Activated B cell treated with CpG ODN at 0.5 μM for 24 hours (primary cell): ENCODE results near the gene RBPMS2. TPM values are rescaled to one million over a fixed set of nuclear protein-coding genes. Genes with fewer than 3 reads are reported as not detected.

Source experiments
- ATAC-seq: fragments of 200-7000 bp; cut with Tn5 transposase; one replicate; pipeline ENCODE4 v1.10.0; 2021; ENCODE audit warnings: low read depth, mild to moderate bottlenecking, moderate library complexity
- CTCF ChIA-PET: fragments of 350-600 bp; sonication (Branson Sonifier 250); formaldehyde crosslinking; loops from one replicate; lab custom pipeline; 2021; ENCODE audit warnings: antibody characterized with exemption; lab: Charles Lee
- POLR2A ChIA-PET: fragments of 350-600 bp; sonication (Branson Sonifier 250); formaldehyde crosslinking; loops from one replicate; lab custom pipeline; 2021; ENCODE audit warnings: antibody characterized with exemption; lab: Charles Lee
- DNase-seq: peaks from one replicate; pipeline ENCODE4 v3.0.0; 2022
- H3K27ac Mint-ChIP-seq: one replicate; pipeline ENCODE4 v1.8.0; 2020; ENCODE audit warnings: mixed read lengths
- H3K27me3 Mint-ChIP-seq: one replicate; pipeline ENCODE4 v1.8.0; 2021; ENCODE audit warnings: mixed read lengths
- H3K36me3 Mint-ChIP-seq: one replicate; pipeline ENCODE4 v1.8.0; 2021; ENCODE audit warnings: low read depth, mixed read lengths
- H3K4me1 Mint-ChIP-seq: one replicate; pipeline ENCODE4 v1.8.0; 2021; ENCODE audit warnings: mixed read lengths
- H3K4me3 Mint-ChIP-seq: one replicate; pipeline ENCODE4 v1.8.0; 2020; ENCODE audit warnings: mild to moderate bottlenecking, mixed read lengths
- H3K9me3 Mint-ChIP-seq: one replicate; pipeline ENCODE4 v1.8.0; 2020; ENCODE audit warnings: mixed read lengths
- intact Hi-C: fragments of 100-400 bp; cut with micrococcal nuclease; formaldehyde crosslinking; loops from one replicate; pipeline ENCODE4 v1.15.1; 2024
- total RNA-seq: library from RNA; stranded (reverse); gene quantifications from 2 replicates; pipeline ENCODE4 v1.2.3, GENCODE V29; 2022
- TF ChIP-seq, protein P1 (sequence below): fragments of 200-600 bp; IDR thresholded peaks from one replicate; pipeline ENCODE4 v1.8.0; 2022; ENCODE audit warnings: antibody characterized with exemption, mild to moderate bottlenecking

Gene RBPMS2
- total RNA-seq, 1 donor from 2014 or later, result 0.93 TPM

DNA sequence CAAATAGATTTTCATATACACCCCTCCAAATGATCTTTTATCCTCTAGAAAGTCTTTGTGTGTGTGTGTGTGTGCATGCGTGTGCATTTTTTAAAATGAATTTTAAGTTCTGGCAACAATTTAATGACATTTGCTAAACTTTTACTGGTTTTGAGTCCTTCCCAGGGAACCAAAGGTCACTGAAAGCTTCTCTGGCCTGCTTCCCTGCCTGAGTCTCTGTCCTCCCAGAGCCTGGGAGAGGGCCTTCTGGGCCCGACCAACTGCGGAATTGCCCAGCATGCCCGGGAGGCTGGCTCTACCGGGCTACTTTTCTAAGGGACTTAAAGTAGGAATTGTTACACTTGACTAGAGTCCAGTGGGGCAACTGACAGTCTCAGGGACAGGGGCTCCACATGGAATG is 7.4 kb upstream of the RBPMS2 start:
- no peak overlapping the region for H3K4me3 Mint-ChIP-seq
- TF ChIP-seq, protein P1, sequence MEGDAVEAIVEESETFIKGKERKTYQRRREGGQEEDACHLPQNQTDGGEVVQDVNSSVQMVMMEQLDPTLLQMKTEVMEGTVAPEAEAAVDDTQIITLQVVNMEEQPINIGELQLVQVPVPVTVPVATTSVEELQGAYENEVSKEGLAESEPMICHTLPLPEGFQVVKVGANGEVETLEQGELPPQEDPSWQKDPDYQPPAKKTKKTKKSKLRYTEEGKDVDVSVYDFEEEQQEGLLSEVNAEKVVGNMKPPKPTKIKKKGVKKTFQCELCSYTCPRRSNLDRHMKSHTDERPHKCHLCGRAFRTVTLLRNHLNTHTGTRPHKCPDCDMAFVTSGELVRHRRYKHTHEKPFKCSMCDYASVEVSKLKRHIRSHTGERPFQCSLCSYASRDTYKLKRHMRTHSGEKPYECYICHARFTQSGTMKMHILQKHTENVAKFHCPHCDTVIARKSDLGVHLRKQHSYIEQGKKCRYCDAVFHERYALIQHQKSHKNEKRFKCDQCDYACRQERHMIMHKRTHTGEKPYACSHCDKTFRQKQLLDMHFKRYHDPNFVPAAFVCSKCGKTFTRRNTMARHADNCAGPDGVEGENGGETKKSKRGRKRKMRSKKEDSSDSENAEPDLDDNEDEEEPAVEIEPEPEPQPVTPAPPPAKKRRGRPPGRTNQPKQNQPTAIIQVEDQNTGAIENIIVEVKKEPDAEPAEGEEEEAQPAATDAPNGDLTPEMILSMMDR, result no peak
- ChIA-PET POLR2A (no interaction called here), CTCF (no interaction called here)
- peaks cover 3% of the 10 kb centered on the region for H3K27me3 Mint-ChIP-seq
- no peak overlapping the region for H3K27ac Mint-ChIP-seq
- H3K9me3 Mint-ChIP-seq, result no peaks in the 10 kb centered on the region
- H3K4me1 Mint-ChIP-seq, result peaks cover 13% of the 10 kb centered on the region
- no peak for ATAC-seq
- DNase-seq, result no peak
- no peaks in the 10 kb centered on the region for H3K36me3 Mint-ChIP-seq
- intact Hi-C loops, result no loop called here

DNA sequence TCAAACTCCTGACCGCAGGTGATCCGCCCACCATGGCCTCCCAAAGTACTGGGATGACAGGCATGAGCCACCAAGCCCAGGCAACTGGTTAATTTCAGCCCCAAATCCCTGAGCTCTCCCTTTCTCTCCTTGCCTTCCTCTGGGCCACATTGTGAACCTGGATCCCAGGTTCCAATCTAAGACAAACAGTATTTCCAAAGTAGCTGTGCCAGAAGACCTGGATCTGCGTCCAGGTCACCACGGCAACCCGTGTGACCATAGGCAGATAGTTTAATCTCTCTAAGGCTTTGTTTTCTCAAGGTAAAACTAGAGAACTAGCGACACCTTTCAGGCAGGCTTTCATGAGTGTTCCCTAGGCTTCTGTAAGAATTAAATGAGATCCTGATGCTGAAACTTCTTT is 5.9 kb upstream of the RBPMS2 start:
- Mint-ChIP-seq H3K27me3 (peaks cover 6% of the 10 kb centered on the region), H3K9me3 (no peaks in the 10 kb centered on the region), H3K27ac (no peak overlapping the region), H3K36me3 (no peaks in the 10 kb centered on the region), H3K4me1 (peaks cover 13% of the 10 kb centered on the region), H3K4me3 (no peak overlapping the region)
- intact Hi-C loops, result no loop called here
- ATAC-seq (no peak), DNase-seq (no peak)
- ChIA-PET POLR2A (no interaction called here), CTCF (no interaction called here)
- TF ChIP-seq, protein P1, result no peak

DNA sequence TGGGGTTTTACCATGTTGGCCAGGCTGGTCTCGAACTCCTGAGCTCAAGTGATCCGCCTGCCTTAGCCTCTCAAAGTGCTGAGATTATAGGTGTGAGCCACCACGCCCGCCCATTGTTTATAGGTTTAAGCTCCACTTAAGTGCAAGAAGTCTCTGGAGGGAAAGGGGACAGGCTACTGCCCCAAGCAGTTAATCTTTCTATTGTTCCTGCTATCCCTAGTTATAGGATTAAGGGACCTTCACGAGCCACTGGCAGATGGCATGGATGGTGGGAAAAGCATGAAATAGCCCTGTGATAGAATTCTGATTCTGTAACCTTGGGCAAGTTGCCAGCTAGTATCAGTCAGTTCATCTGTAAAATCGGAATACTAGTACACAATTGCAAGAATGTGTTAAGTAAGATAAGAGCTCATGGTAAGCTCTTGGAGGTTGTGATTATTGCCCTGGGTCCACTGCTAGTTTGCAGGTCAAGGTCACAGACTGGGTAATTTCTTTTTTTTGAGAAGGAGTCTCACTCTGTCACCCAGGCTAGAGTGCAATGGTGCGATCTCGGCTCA is 5.3 kb upstream of the RBPMS2 start:
- CTCF ChIA-PET, result interaction anchor here (0.8 kb wide), 1 partner anchor 29 kb away, joined by 3 read pairs; no protein-coding TSS in a partner anchor
- Mint-ChIP-seq H3K9me3 (no peaks in the 10 kb centered on the region), H3K4me3 (no peak overlapping the region), H3K27ac (no peak overlapping the region), H3K27me3 (peaks cover 6% of the 10 kb centered on the region), H3K36me3 (no peaks in the 10 kb centered on the region), H3K4me1 (peaks cover 15% of the 10 kb centered on the region)
- TF ChIP-seq, protein P1, result no peak
- POLR2A ChIA-PET, result no interaction called here
- DNase-seq, result no peak
- intact Hi-C loops, result no loop called here
- no peak for ATAC-seq

DNA sequence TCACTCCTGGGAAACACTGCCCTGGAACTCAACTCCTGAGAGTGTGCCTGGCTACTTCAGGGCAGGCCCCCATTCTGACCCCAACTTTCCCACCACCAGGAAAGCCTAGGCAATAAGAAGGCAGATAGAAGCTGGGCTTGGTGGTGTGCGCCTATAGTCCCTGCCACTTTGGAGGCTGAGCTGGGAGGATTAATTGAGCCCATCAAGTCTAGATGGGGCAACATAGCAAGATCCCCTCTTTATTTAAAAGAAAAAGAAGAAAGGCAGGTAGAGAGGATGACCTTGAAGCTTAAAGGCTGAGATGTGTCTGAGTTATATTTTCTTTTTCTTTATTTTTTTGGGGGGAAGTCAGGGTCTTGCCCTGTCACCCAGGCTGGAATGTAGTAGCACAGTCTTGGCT is 4.2 kb upstream of the RBPMS2 start:
- TF ChIP-seq, protein P1, result no peak
- Mint-ChIP-seq H3K4me3 (no peak overlapping the region), H3K4me1 (peaks cover 9% of the 10 kb centered on the region), H3K36me3 (no peaks in the 10 kb centered on the region), H3K27ac (no peak overlapping the region), H3K27me3 (peaks cover 6% of the 10 kb centered on the region), H3K9me3 (no peaks in the 10 kb centered on the region)
- intact Hi-C loops, result no loop called here
- POLR2A ChIA-PET, result no interaction called here
- no peak for DNase-seq
- no peak for ATAC-seq
- CTCF ChIA-PET, result no interaction called here

DNA sequence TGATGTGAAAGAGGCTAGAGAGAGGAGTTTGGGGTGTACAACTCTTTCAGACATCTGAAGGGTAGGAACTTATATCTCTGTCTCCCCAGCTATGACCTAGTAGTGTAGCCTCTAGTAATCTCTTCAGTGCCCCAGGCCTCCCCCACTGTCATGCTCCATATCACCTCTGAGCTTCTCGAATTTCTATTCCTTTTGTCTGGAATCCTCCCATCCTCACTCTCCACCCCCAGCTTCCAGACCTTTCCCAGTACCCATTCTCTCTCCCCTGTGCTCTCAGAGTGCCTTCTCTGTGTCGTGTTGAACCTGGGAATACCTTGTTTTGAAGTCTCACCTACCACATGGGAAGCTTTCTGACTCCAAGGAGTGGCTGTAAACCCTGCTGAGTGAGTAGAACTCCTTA is 3.6 kb upstream of the RBPMS2 start:
- Mint-ChIP-seq H3K4me1 (peaks cover 13% of the 10 kb centered on the region), H3K9me3 (no peaks in the 10 kb centered on the region), H3K36me3 (no peaks in the 10 kb centered on the region), H3K27ac (no peak overlapping the region), H3K4me3 (no peak overlapping the region), H3K27me3 (peaks cover 11% of the 10 kb centered on the region)
- POLR2A ChIA-PET, result interaction anchor here (0.6 kb wide), 1 partner anchor 16 kb away, joined by 8 read pairs; no protein-coding TSS in a partner anchor
- ATAC-seq, result no peak
- intact Hi-C loops, result no loop called here
- TF ChIP-seq, protein P1, result no peak
- CTCF ChIA-PET, result no interaction called here
- no peak for DNase-seq
